HUES64 (cell line): Measurements from ENCODE around the gene VCL.

Source experiments
- H3K27ac ChIP-seq: 2 replicates; pipeline ENCODE4 v1.7.0; 2013; ENCODE audit warnings: low read depth, low read length, inconsistent platforms
- H3K27me3 ChIP-seq: 2 replicates; pipeline ENCODE4 v1.6.1; 2013; ENCODE audit warnings: mild to moderate bottlenecking, low read length; ENCODE audit not compliant: insufficient read depth
- H3K36me3 ChIP-seq: 2 replicates; pipeline ENCODE4 v1.6.1; 2013; ENCODE audit warnings: mild to moderate bottlenecking, low read length; ENCODE audit not compliant: insufficient read depth
- H3K4me1 ChIP-seq: 2 replicates; pipeline ENCODE4 v1.6.1; 2013; ENCODE audit warnings: mild to moderate bottlenecking, low read length, moderate library complexity; ENCODE audit not compliant: insufficient read depth
- H3K4me3 ChIP-seq: 2 replicates; pipeline ENCODE4 v1.5.1; 2013; ENCODE audit warnings: mild to moderate bottlenecking, low read length, moderate library complexity
- H3K9ac ChIP-seq: 2 replicates; pipeline ENCODE4 v1.6.1; 2013; ENCODE audit warnings: mild to moderate bottlenecking, low read depth, low read length
- H3K9me3 ChIP-seq: 2 replicates; pipeline ENCODE4 v1.6.1; 2013; ENCODE audit warnings: low read depth, low read length; ENCODE audit not compliant: insufficient read depth
- WGBS: fragments of 150-250, 120-280 bp; methylation state at CpG from one replicate; pipeline ENCODE4 v1.1.7; 2013; ENCODE audit warnings: missing lambda C conversion rate; 5-methylcytosine and 5-hydroxymethylcytosine counted together

The VCL gene

DNA sequence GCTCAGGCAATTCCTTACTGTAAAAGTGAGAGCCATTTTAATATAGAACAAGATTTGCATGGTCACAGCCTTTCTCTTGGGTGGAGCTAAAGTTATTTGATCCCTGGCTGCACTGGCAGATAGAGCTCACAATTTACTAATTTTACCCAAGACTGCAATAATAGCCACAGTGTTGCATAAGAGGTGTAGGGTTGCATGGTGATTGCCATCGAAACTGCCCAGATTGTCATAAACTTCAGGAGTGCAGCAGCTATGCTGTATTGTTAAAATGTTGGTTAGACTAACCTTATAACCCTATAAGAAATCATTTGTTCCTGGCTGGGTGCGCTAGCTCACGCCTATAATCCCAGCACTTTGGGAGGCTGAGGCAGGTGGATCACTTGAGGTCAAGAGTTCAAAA lies 50.0 kb downstream of the VCL start:
- WGBS: 100% methylated on average over 3 of the region's 3 CpGs
- H3K9me3 ChIP-seq: no peaks in the 10 kb centered on the region
- H3K36me3 ChIP-seq: peaks cover 49% of the 10 kb centered on the region
- no peaks in the 10 kb centered on the region for H3K4me1 ChIP-seq
- no peak overlapping the region for H3K9ac ChIP-seq
- no peak overlapping the region for H3K27ac ChIP-seq
- H3K27me3 ChIP-seq: no peaks in the 10 kb centered on the region
- H3K4me3 ChIP-seq: no peak overlapping the region

DNA sequence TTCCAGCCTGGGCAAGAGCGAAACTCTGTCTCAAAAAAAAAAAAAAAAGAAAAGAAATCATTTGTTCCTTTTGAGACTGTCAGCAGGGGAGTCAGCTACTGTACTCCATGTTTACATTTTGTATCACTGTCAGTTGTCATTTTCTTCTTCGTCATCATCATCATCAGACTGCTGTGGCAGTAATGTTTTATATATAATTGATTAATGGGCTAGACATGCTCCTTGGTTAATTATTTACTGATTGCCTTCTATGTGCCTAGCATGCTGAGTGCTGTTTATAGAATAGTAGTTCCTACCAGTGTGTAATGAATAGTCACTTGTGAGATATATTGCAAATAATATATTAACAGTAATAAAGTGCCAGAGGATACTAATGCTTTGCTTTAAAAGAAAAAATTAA lies 50.5 kb downstream of the VCL start:
- H3K9ac ChIP-seq: no peak overlapping the region
- no peaks in the 10 kb centered on the region for H3K27me3 ChIP-seq
- WGBS: 97% methylated on average over 2 of the region's 2 CpGs
- H3K4me3 ChIP-seq: no peak overlapping the region
- H3K9me3 ChIP-seq: no peaks in the 10 kb centered on the region
- H3K4me1 ChIP-seq: no peaks in the 10 kb centered on the region
- H3K36me3 ChIP-seq: peaks cover 47% of the 10 kb centered on the region
- no peak overlapping the region for H3K27ac ChIP-seq

DNA sequence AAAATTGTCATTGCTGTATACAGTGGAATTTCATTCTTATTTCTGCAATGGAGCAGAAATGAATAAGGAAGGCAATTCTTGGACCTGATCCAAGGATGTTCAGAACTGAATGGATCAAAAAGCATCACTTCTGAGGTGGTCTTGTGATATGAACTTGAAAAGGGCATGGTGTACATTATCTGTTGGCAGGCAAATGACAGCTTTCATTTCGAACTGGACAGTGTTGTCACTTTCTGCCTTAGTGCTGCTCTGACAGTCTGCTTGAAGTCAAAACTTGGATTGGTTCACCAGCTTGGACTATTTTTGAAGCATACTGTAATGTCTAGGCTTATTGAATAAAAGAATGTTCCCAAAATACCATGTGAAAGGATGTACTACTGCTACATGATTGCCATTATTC lies 52.0 kb downstream of the VCL start:
- no peaks in the 10 kb centered on the region for H3K4me1 ChIP-seq
- no peak overlapping the region for H3K27ac ChIP-seq
- no peaks in the 10 kb centered on the region for H3K9me3 ChIP-seq
- peaks cover 31% of the 10 kb centered on the region for H3K36me3 ChIP-seq
- no peak overlapping the region for H3K4me3 ChIP-seq
- no peaks in the 10 kb centered on the region for H3K27me3 ChIP-seq
- 86% methylated on average over 1 of the region's 1 CpG for WGBS
- H3K9ac ChIP-seq: no peak overlapping the region

DNA sequence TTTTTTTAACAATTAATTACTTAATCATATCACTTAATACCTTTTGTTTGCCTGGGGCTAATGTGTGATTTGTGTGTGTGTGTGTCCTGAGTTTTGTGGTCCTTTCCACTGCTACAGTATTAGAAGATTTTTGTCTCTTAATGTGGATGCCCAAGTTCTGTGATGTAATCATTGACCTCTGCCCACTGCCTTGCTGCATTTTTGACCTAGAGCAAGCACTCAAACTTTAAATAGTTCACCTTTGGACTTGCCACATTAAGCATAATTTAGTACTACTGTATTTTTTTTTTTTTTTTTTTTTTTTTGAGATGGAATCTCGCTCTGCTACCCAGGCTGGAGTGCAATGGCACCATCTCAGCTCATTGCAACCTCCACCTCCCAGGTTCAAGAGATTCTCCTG lies 52.7 kb downstream of the VCL start:
- H3K4me1 ChIP-seq: peaks cover 2% of the 10 kb centered on the region; the same call in 1 of the 2 replicates
- H3K9me3 ChIP-seq: no peaks in the 10 kb centered on the region
- 100% methylated on average over 1 of the region's 1 CpG for WGBS
- peaks cover 26% of the 10 kb centered on the region for H3K36me3 ChIP-seq
- H3K27ac ChIP-seq: no peak overlapping the region
- H3K4me3 ChIP-seq: no peak overlapping the region
- H3K27me3 ChIP-seq: no peaks in the 10 kb centered on the region
- H3K9ac ChIP-seq: no peak overlapping the region

DNA sequence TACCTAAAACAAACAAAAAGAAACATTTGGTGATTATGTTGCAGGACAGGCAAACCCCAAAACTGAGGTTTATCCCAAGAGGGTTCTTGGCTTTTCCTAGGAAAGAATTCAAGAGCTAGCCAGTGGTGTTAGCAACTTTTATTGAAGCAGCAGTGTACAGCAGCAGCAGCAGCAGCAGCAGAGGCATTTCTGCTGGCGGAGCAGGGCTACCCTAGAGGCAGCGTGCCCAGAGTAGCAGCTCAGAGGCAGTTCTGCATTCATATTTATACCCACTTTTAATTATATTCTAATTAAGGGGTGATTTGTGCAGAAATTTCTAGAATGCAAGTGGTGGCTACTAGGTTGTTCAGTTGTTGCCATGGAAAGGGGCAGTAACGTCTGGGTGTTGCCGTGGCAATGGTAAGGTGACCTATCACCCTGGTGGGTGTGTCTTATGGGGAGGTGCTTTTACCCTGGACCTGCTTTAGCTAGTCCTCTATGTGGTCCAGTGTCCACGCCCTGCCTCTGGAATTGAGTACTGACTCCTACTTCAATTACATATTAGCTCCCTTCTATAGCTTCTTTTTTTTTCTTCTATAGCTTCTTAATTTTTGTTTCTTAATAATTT lies 53.9 kb downstream of the VCL start:
- no peak overlapping the region for H3K9ac ChIP-seq

DNA sequence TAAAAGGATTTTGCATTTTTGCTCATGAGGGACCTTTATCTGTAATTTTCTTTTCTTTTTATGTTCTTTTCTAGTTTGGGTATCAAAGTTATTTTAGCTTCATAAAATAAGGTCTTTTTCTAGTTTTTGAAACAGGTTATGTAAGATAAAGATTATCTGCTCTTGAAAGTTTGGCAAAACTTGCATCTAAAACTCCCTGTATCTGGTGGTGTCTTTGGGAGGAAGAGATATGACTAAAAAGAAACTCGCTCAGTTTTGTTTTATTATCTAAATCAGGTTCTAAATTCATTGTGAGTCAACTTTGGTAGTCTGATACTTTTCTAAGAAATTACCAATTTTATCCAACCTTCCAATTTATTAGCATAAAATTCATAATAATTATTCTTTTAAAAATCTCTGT lies 55.1 kb downstream of the VCL start:
- no CpG with 5 or more reads among the region's 1 CpG for WGBS
- no peak overlapping the region for H3K4me3 ChIP-seq
- no peaks in the 10 kb centered on the region for H3K27me3 ChIP-seq
- peaks cover 4% of the 10 kb centered on the region; the same call in 1 of the 2 replicates for H3K4me1 ChIP-seq
- H3K9me3 ChIP-seq: no peaks in the 10 kb centered on the region
- no peak overlapping the region for H3K9ac ChIP-seq
- H3K36me3 ChIP-seq: peaks cover 6% of the 10 kb centered on the region; the same call in 1 of the 2 replicates
- H3K27ac ChIP-seq: no peak overlapping the region

More for the DNA sequence above, 53.9 kb downstream of the VCL start:
- Histone ChIP-seq H3K27ac (peak overlapping the region; percentile 53; the same call in 1 of the 2 replicates), H3K9me3 (no peaks in the 10 kb centered on the region), H3K4me1 (peaks cover 4% of the 10 kb centered on the region; the same call in 1 of the 2 replicates), H3K27me3 (no peaks in the 10 kb centered on the region), H3K36me3 (peaks cover 15% of the 10 kb centered on the region), H3K4me3 (no peak overlapping the region)
- 85% methylated on average over 5 of the region's 5 CpGs for WGBS

DNA sequence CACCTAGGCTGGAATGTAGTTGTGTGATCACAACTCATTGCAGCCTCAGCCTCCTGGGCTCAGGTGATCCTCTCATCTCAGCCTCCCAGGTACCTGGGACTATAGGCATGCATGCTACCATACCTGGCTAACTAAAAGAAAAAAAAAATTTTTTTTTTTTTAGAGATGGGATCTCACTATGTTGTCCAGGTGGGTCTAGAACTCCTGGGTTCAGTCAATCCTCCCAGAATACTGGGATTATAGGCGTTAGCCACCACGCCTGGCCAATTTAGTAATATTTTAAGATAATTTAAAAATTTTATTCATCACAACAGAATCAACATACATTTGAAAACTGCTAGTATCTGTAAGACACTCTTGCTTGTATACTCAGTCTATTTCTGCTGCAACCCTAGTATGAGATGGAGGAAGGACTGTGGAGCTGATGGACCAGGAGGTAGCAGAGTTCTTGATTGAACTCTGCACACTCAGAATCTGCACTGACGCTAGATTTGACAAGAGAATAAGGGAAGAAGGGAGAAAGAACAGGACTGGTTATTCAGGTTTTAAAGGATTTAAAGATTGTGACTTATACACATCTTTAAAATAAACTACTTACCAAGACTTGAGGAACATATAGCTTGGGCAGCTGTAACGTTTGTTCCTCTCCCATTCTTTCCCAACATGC lies 57.6 kb downstream of the VCL start:
- Histone ChIP-seq H3K4me1 (peaks cover 4% of the 10 kb centered on the region; the same call in 1 of the 2 replicates), H3K9me3 (no peaks in the 10 kb centered on the region), H3K36me3 (0 out of 2 replicates have a peak, but pooled peaks cover 6% of the 10 kb centered on the region), H3K4me3 (no peak overlapping the region), H3K27me3 (no peaks in the 10 kb centered on the region), H3K27ac (no peak overlapping the region), H3K9ac (no peak overlapping the region)
- WGBS: 87% methylated on average over 2 of the region's 4 CpGs

DNA sequence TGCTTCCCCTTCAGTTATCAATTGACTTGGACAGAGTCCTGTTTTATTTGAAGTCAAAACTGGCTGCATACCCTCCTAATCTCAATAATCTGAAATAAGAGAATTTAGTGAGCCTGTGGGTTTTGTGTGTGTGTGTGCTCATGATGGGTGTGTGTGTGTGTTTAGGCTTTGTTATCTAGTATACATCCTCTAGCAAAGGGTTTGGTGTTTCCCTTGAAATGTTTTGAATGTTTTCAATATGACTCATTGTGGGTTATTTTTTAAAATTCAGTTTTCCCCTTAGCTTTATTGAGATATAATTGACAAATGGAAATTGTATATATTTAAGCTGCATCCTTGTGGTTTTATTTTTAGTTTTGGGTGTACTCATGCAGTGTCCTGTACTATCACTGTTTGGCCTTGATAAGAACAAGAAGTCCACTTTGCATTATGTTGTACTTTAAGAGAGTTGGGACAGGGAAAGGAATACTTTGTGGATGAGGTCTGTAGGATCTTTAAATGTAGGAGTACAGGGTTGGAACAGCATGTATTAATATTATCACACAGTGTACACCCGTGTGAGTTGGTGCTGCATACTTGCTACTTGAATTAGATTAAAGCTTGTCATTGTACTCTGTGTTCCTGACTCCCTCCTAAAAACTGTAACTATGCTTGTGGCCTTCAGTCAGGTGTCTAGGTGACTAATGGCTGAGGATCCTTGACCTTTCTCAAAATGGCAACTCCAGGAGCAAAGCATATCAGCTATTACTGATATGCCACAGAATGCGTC lies 58.3 kb downstream of the VCL start:
- no peak overlapping the region for H3K9ac ChIP-seq
- H3K4me1 ChIP-seq: peaks cover 4% of the 10 kb centered on the region; the same call in 1 of the 2 replicates
- H3K27me3 ChIP-seq: no peaks in the 10 kb centered on the region
- no peaks in the 10 kb centered on the region for H3K9me3 ChIP-seq
- no peak overlapping the region for H3K27ac ChIP-seq
- no peak overlapping the region for H3K4me3 ChIP-seq
- H3K36me3 ChIP-seq: peaks cover 8% of the 10 kb centered on the region
- WGBS: 82% methylated on average over 2 of the region's 2 CpGs

DNA sequence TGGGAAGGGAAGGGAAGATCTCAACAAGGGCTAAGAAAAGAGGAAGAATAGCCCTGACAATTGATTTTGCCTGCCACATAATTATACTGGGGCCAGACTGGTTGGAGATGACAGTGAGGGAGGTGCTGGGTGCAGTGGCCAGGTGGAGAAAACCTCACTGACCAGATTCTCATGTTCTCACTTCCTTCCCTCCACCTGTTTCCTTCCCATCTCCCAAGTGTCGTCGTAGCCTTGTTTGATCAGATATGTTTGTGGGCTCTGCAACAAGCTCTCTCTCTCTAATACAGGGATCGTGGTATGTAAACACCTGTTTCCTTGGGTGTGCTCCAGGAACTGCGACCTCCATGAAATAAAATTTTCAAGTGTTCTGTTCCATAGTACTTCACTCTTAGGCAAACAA lies 60.2 kb downstream of the VCL start:
- WGBS: 97% methylated on average over 4 of the region's 4 CpGs
- H3K36me3 ChIP-seq: peaks cover 22% of the 10 kb centered on the region
- peaks cover 4% of the 10 kb centered on the region; the same call in 1 of the 2 replicates for H3K4me1 ChIP-seq
- no peak overlapping the region for H3K9ac ChIP-seq
- H3K9me3 ChIP-seq: no peaks in the 10 kb centered on the region
- H3K27me3 ChIP-seq: no peaks in the 10 kb centered on the region
- no peak overlapping the region for H3K27ac ChIP-seq
- no peak overlapping the region for H3K4me3 ChIP-seq

DNA sequence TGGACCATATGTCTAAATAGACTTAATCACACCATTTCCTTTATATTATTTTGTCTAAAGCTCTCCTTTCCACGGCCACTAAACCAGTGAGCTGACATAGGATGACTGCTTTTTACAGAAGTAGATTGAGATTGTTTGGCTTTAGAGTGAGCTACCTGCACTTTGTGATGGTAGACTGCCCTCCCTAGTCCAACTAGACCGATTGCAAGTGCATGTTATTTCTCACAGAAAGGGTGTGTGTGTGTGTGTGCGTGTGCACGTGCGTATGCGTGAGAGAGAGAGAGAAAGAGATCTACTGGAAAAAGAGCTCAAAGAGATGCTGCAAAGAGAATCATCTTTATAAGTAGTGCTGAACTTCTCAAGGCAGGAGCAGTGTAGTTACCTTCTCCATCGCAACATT lies 60.7 kb downstream of the VCL start:
- WGBS: 95% methylated on average over 7 of the region's 7 CpGs
- no peaks in the 10 kb centered on the region for H3K9me3 ChIP-seq
- no peak overlapping the region for H3K4me3 ChIP-seq
- H3K9ac ChIP-seq: no peak overlapping the region
- no peak overlapping the region for H3K27ac ChIP-seq
- peaks cover 26% of the 10 kb centered on the region for H3K36me3 ChIP-seq
- no peaks in the 10 kb centered on the region for H3K27me3 ChIP-seq
- H3K4me1 ChIP-seq: peaks cover 4% of the 10 kb centered on the region; the same call in 1 of the 2 replicates

DNA sequence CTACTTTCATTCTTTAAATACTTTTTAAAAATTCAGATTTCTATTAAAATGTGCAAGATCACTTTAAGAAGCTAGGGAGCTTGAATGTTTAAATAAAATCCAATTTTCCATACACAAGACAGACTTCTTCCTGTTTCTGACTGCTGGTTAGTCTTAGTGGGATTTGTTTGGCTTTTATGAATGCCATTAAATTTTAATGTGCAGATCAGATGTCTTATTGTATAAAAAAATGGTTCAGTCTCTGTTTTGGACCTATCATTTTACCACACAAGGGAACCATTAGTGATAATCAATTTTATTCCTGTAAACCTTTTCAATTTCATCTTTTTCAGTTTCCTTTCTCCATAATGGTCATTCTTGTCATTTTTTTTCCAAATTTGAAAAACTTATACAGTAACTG lies 63.2 kb downstream of the VCL start:
- Histone ChIP-seq H3K27me3 (no peaks in the 10 kb centered on the region), H3K4me1 (no peaks in the 10 kb centered on the region), H3K36me3 (peaks cover 44% of the 10 kb centered on the region), H3K4me3 (no peak overlapping the region), H3K27ac (no peak overlapping the region), H3K9me3 (no peaks in the 10 kb centered on the region), H3K9ac (no peak overlapping the region)
